Measurements from ENCODE around the gene SNRNP40. TPM values are rescaled to one million over a fixed set of nuclear protein-coding genes. Genes with fewer than 3 reads are reported as not detected.

The SNRNP40 gene
- 50.3 and 112 TPM in 2 replicates for total RNA-seq (ENCODE audit: low replicate concordance)

DNA sequence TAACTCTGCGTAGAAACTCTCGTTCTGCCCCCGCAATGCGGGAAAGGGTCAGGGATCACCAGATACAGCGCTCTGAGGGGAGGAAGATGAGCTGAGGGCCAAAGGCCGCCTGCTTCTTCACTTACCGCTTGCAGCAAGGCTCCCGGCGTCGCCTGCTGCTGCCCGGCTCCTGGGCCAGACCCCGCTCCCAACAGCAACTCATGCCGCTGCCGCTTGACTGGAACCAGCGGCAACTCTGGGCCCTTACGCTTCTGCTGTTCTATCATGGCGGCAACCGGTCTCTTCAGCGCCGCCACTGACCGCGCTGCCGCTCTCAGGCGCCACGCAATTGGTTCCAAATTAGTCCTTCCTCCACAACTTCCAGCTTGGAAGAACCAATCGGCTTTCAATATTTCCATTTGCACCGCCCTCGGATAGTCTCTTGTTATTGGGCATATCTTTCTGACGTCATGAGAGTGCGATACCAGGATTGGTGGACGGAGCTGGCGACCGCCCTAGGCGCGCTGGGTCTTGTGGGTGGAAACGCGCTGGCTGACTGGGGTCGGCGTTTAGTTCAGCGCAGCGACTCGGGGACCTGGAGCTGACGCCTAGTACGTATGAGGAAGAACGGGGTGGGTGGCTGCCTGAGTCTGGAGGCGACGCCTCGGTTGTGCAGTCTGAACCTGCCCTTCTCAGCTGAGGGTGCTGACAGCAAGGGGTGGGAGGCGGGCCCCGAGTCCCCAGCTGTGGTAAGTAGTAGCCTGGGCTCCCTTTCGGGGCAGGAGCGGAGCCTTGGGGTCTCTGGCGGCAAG lies at the start of gene SNRNP40, which contains the start of gene ZCCHC17:
SNRNP40 (minus strand) TSS at position 303 of the 791 bp plus-strand sequence; CDS start at position 266, 37 bp downstream.
ZCCHC17 (plus strand) TSS at position 547 of the 791 bp plus-strand sequence. CDS start 13,067 bp downstream, outside the sequence.
- H3K4me3 ChIP-seq (ENCODE audit: low read depth, low read length): peak within 1 kb of the TSS; percentile 100
- peak; percentile 99 for DNase-seq (ENCODE audit: low read depth)
- TF ChIP-seq, protein P1, sequence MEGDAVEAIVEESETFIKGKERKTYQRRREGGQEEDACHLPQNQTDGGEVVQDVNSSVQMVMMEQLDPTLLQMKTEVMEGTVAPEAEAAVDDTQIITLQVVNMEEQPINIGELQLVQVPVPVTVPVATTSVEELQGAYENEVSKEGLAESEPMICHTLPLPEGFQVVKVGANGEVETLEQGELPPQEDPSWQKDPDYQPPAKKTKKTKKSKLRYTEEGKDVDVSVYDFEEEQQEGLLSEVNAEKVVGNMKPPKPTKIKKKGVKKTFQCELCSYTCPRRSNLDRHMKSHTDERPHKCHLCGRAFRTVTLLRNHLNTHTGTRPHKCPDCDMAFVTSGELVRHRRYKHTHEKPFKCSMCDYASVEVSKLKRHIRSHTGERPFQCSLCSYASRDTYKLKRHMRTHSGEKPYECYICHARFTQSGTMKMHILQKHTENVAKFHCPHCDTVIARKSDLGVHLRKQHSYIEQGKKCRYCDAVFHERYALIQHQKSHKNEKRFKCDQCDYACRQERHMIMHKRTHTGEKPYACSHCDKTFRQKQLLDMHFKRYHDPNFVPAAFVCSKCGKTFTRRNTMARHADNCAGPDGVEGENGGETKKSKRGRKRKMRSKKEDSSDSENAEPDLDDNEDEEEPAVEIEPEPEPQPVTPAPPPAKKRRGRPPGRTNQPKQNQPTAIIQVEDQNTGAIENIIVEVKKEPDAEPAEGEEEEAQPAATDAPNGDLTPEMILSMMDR (IDR thresholded peaks at IDR 0.05; ENCODE audit: insufficient read depth, low read length): peak; percentile 27

GRCh38 chr1:31345635-31346034 lies 49.0 kb upstream of the SNRNP40 start:
- no peak overlapping the region for H3K4me3 ChIP-seq (ENCODE audit: low read depth, low read length)
- TF ChIP-seq, protein P1 (IDR thresholded peaks at IDR 0.05; ENCODE audit: insufficient read depth, low read length): no peak
- DNase-seq (ENCODE audit: low read depth): no peak

GRCh38 chr1:31344503-31344902 lies 47.9 kb upstream of the SNRNP40 start:
- TF ChIP-seq, protein P1 (IDR thresholded peaks at IDR 0.05; ENCODE audit: insufficient read depth, low read length): no peak
- DNase-seq (ENCODE audit: low read depth): no peak

DNA sequence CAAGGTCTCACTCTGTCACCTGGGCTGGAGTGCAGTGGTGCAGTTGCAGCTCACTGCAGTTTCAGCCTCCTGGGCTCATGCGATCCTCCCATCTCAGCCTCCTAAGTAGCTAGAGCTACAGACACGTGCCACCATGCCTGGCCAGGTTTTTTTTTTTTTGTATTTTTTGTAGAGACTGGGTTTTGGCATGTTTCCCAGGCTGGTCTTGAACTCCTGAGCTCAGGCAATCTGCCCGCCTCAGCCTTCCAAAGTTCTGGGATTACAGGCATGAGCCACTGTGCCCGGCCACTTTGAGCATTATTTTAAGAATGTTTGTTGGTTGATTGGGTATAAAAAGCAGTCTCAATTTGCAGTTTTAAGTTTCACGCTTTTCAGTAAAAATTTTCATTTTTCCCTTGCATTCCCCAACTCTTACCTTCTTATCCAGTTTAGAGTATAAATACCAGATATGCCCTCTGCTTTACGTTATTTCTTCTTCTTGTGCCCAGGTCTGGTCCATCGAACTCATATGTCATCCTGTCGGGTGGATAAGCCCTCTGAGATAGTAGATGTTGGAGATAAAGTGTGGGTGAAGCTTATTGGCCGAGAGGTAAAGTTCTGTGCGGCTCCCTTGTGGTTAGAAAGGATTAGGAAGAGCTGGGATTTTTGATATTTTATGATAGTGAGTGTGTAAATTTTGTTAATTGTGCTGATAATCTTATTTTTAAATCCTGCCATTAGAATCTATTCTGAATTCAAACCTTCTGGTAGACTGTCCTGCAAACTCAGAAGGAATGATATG lies 40.3 kb upstream of the SNRNP40 start:
- TF ChIP-seq, protein P1 (IDR thresholded peaks at IDR 0.05; ENCODE audit: insufficient read depth, low read length): no peak
- H3K4me3 ChIP-seq (ENCODE audit: low read depth, low read length): no peak overlapping the region
- DNase-seq (ENCODE audit: low read depth): no peak

More at GRCh38 chr1:31344503-31344902, 47.9 kb upstream of the SNRNP40 start:
- H3K4me3 ChIP-seq (ENCODE audit: low read depth, low read length): no peak overlapping the region

- H3K4me3 ChIP-seq (ENCODE audit: low read depth, low read length): no peak overlapping the region
- DNase-seq (ENCODE audit: low read depth): peak; percentile 64
- TF ChIP-seq, protein P1 (IDR thresholded peaks at IDR 0.05; ENCODE audit: insufficient read depth, low read length): peak; percentile 62
Observed at GRCh38 chr1:31335007-31335406, 38.4 kb upstream of the SNRNP40 start.

- no peak overlapping the region for H3K4me3 ChIP-seq (ENCODE audit: low read depth, low read length)
- DNase-seq (ENCODE audit: low read depth): peak; percentile 67
- TF ChIP-seq, protein P1 (IDR thresholded peaks at IDR 0.05; ENCODE audit: insufficient read depth, low read length): no peak
Observed at GRCh38 chr1:31327381-31327780, 30.8 kb upstream of the SNRNP40 start.

Data from fibroblast of the aortic adventitia (primary cell).